Ascending aorta (tissue), 2 donors: ENCODE measurements around the gene ARHGAP32. TPM values are rescaled to one million over a fixed set of nuclear protein-coding genes. Genes with fewer than 3 reads are reported as not detected.

Experiments used
- DNase-seq, 2 donors: peaks; one replicate each; pipeline ENCODE4 v3.0.0-alpha.2; 2019; ENCODE audit warnings: low spot score in 2 of 2
- H3K27ac ChIP-seq, 2 donors: fragments of 200-600 bp; sonication (generic); one replicate each; pipeline ENCODE4 v1.5.1; 2016 to 2017; ENCODE audit warnings: mild to moderate bottlenecking in 1 of 2
- H3K27me3 ChIP-seq: fragments of 200-600 bp; sonication (generic); one replicate; pipeline ENCODE4 v1.5.1; 2017
- H3K36me3 ChIP-seq, 2 donors: fragments of 200-600 bp; sonication (generic); one replicate each; pipeline ENCODE4 v1.5.1; 2016
- H3K4me1 ChIP-seq, 2 donors: fragments of 200-600 bp; sonication (generic); one replicate each; pipeline ENCODE4 v1.5.1; 2016 to 2017; ENCODE audit warnings: mild to moderate bottlenecking in 1 of 2
- H3K4me3 ChIP-seq, 2 donors: fragments of 200-600 bp; sonication (generic); one replicate each; pipeline ENCODE4 v1.5.1; 2016 to 2017; ENCODE audit warnings: mild to moderate bottlenecking in 1 of 2
- H3K9me3 ChIP-seq, 2 donors: fragments of 200-600 bp; sonication (generic); one replicate each; pipeline ENCODE4 v1.5.1; 2016
- CTCF ChIP-seq, 3 experiments: fragments of 200-600 bp in 2 of 3; fragments of 450-650 bp in 1 of 3; sonication (generic) in 2 of 3; IDR thresholded peaks; one replicate each; pipeline ENCODE4 v1.5.1; 2016 to 2019; ENCODE audit warnings: antibody characterized with exemption in 3 of 3, mild to moderate bottlenecking in 1 of 3, moderate library complexity in 1 of 3
- intact Hi-C: fragments of 100-400 bp; cut with DNase I; formaldehyde crosslinking; loops from one replicate; pipeline ENCODE4 v1.15.1; 2023
- total RNA-seq: library from RNA; depleted of rRNA; stranded (reverse); fragments of >200 nt; gene quantifications from one replicate; pipeline ENCODE4 v1.1.0, GENCODE V29; 2016

ARHGAP32 gene
- total RNA-seq, 1 donor from 2014 or later, result 4.9 TPM

- intact Hi-C loops, result no loop called here
- no peaks in the 10 kb centered on the region for H3K4me1 ChIP-seq
- no peaks in the 10 kb centered on the region for H3K27me3 ChIP-seq
- no peaks in the 10 kb centered on the region for H3K36me3 ChIP-seq
- H3K9me3 ChIP-seq, result no peaks in the 10 kb centered on the region
- H3K4me3 ChIP-seq, result no peak overlapping the region
- H3K27ac ChIP-seq, result no peak overlapping the region
- no peak for TF ChIP-seq CTCF (IDR thresholded peaks at IDR 0.05)
- DNase-seq, result no peak
Observed at GRCh38 chr11:128917144-128917724, 274.9 kb downstream of the ARHGAP32 start.

- H3K36me3 ChIP-seq, result no peaks in the 10 kb centered on the region
- no peak for TF ChIP-seq CTCF (IDR thresholded peaks at IDR 0.05)
Observed at GRCh38 chr11:128916681-128917080, 275.4 kb downstream of the ARHGAP32 start.

GRCh38 chr11:128916037-128916572 lies 276.0 kb downstream of the ARHGAP32 start:
- no peaks in the 10 kb centered on the region for H3K36me3 ChIP-seq
- intact Hi-C loops, result no loop called here
- no peaks in the 10 kb centered on the region for H3K27me3 ChIP-seq
- no peak for DNase-seq
- H3K4me3 ChIP-seq, result no peak overlapping the region
- no peak for TF ChIP-seq CTCF (IDR thresholded peaks at IDR 0.05)
- no peaks in the 10 kb centered on the region for H3K9me3 ChIP-seq
- no peaks in the 10 kb centered on the region for H3K4me1 ChIP-seq
- H3K27ac ChIP-seq, result no peak overlapping the region

More at GRCh38 chr11:128916681-128917080, 275.4 kb downstream of the ARHGAP32 start:
- Histone ChIP-seq H3K4me1 (no peaks in the 10 kb centered on the region), H3K4me3 (no peak overlapping the region), H3K27me3 (no peaks in the 10 kb centered on the region), H3K27ac (no peak overlapping the region), H3K9me3 (no peaks in the 10 kb centered on the region)
- no peak for DNase-seq
- intact Hi-C loops, result no loop called here

GRCh38 chr11:128915149-128915521 lies 277.0 kb downstream of the ARHGAP32 start:
- H3K27me3 ChIP-seq, result no peaks in the 10 kb centered on the region
- H3K4me3 ChIP-seq, result no peak overlapping the region
- H3K36me3 ChIP-seq, result no peaks in the 10 kb centered on the region
- no peaks in the 10 kb centered on the region for H3K9me3 ChIP-seq
- TF ChIP-seq CTCF (IDR thresholded peaks at IDR 0.05), result no peak
- no peak for DNase-seq
- H3K27ac ChIP-seq, result no peak overlapping the region
- H3K4me1 ChIP-seq, result no peaks in the 10 kb centered on the region
- intact Hi-C loops, result no loop called here

Other genes starting within 250 kb of the ARHGAP32 start
- not detected for gene TP53AIP1, start 249.5 kb downstream of the ARHGAP32 start, total RNA-seq
- gene BARX2, start 183.5 kb upstream of the ARHGAP32 start, total RNA-seq, result not detected